Mucosa of descending colon (tissue), 3 donors: ENCODE measurements around the gene RBP2. TPM values are rescaled to one million over a fixed set of nuclear protein-coding genes. Genes with fewer than 3 reads are reported as not detected.
A peak's percentile ranks its signal among the peaks of the same experiment; 100 is the strongest.

Experiments used
- ATAC-seq: fragments of 200-7000 bp; cut with Tn5 transposase; one replicate; pipeline ENCODE4 v1.9.1; 2020; ENCODE audit warnings: mild to moderate bottlenecking, moderate library complexity
- DNase-seq, 3 donors: peaks; one replicate each; pipeline ENCODE4 v3.0.0-alpha.2; 2020
- H3K36me3 ChIP-seq: fragments of 200-600 bp; one replicate; pipeline ENCODE4 v1.8.0; 2021; ENCODE audit warnings: low read depth, mild to moderate bottlenecking
- H3K4me1 ChIP-seq: fragments of 200-600 bp; one replicate; pipeline ENCODE4 v1.8.0; 2021; ENCODE audit warnings: low read depth, mild to moderate bottlenecking
- H3K4me3 ChIP-seq: fragments of 200-600 bp; one replicate; pipeline ENCODE4 v1.8.0; 2021; ENCODE audit warnings: mild to moderate bottlenecking
- H3K9me3 ChIP-seq: fragments of 200-600 bp; one replicate; pipeline ENCODE4 v1.8.0; 2021; ENCODE audit warnings: mild to moderate bottlenecking
- intact Hi-C, 2 donors: fragments of 100-400 bp; cut with DNase I in 1 of 2; cut with micrococcal nuclease in 1 of 2; formaldehyde crosslinking; loops; one replicate each; pipeline versions ENCODE4 v1.11.0 to v1.11.1; 2022; cut with DNase I, micrococcal nuclease
- total RNA-seq, 3 donors: library from RNA; stranded (reverse); fragmentation: NEBNext Ultra II Directional in 2 of 3; extraction: Animal tissue kit (Norgen Biotek cat#: 25700) in 2 of 3; gene quantifications; one replicate each; pipeline versions ENCODE4 v1.2.1 to v1.2.4, GENCODE V29; 2021 to 2023
- TF ChIP-seq, protein P1 (sequence below): fragments of 200-600 bp; IDR thresholded peaks from one replicate; pipeline ENCODE4 v1.8.0; 2022; ENCODE audit warnings: antibody characterized with exemption, mild to moderate bottlenecking
- donor health status: DM: no; HTN: no; CAD: no; lungs with moderate emphysema.
- donor health status: DM: no; HTN: no; CAD: no.
- donor health status: DM: no; HTN: yes; CAD: no.

The RBP2 gene
- total RNA-seq, 3 donors from 2014 or later: 0.76 to 3.5 (median 1.5) TPM

DNA sequence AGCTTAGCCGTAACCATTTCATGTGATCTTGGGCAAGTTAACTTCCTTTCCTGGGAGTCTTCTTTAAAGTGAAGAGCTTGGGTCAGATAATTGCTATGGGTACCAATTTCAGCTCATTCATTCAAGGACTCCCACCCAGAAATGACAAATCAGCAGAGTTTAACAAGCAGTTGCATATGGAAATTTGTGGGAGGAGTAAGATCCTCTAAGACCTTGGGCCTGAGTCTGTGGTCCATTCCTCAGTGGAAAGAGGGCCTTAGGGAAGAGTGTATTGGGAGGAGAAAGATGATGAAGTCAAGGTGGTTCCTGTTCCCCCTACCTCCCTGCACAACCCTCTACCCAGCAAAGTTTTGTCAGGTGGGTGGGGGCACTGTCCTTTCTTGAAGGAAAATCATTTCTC lies 42.1 kb downstream of the RBP2 start:
- no peak for DNase-seq
- intact Hi-C loops: no loop called here
- Histone ChIP-seq H3K4me3 (no peak overlapping the region), H3K4me1 (no peaks in the 10 kb centered on the region), H3K36me3 (no peaks in the 10 kb centered on the region), H3K9me3 (no peaks in the 10 kb centered on the region)
- no peak for ATAC-seq
- TF ChIP-seq, protein P1, sequence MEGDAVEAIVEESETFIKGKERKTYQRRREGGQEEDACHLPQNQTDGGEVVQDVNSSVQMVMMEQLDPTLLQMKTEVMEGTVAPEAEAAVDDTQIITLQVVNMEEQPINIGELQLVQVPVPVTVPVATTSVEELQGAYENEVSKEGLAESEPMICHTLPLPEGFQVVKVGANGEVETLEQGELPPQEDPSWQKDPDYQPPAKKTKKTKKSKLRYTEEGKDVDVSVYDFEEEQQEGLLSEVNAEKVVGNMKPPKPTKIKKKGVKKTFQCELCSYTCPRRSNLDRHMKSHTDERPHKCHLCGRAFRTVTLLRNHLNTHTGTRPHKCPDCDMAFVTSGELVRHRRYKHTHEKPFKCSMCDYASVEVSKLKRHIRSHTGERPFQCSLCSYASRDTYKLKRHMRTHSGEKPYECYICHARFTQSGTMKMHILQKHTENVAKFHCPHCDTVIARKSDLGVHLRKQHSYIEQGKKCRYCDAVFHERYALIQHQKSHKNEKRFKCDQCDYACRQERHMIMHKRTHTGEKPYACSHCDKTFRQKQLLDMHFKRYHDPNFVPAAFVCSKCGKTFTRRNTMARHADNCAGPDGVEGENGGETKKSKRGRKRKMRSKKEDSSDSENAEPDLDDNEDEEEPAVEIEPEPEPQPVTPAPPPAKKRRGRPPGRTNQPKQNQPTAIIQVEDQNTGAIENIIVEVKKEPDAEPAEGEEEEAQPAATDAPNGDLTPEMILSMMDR: no peak

DNA sequence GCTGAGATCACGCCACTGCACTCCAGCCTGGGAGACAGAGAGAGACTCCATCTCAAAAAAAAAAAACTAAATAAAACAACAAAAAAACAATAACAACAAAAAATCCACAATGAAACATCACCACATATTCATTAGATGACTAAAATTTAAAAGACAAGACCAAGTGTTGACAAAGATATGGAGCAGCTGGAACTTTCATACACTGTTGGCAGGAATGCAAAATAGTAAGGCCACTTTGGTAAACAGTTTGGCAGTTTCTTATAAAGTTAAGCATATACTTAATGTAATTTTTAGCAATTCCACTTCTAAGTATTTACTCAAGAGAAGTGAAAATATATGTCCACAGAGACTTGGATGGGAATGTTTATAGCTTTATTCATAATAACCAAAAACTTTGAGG lies 43.2 kb downstream of the RBP2 start:
- TF ChIP-seq, protein P1: no peak
- no peaks in the 10 kb centered on the region for H3K9me3 ChIP-seq
- H3K4me3 ChIP-seq: no peak overlapping the region
- H3K36me3 ChIP-seq: no peaks in the 10 kb centered on the region
- ATAC-seq (no peak), DNase-seq (no peak)
- intact Hi-C loops: no loop called here
- H3K4me1 ChIP-seq: no peaks in the 10 kb centered on the region

DNA sequence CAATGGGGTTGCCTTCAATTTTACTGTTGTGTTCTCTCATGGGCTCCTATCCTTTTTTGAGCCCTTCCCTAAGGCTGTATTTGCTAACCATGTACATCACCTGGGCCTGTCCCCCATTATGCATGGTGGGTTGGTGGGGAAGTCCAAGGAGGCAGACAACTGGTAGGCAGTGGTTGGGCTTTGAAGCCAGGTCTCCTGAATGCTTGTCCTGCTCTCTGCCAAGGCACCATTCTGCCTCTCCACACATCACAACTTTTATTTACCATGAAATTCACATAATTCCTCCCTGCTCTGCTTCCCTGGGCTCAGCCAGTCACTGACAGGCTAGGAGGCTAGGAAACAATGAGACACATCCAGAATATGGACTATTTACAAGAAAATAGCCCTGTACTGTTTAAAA lies 45.8 kb downstream of the RBP2 start:
- DNase-seq (no peak), ATAC-seq (no peak)
- H3K9me3 ChIP-seq: no peaks in the 10 kb centered on the region
- no peak overlapping the region for H3K4me3 ChIP-seq
- H3K36me3 ChIP-seq: no peaks in the 10 kb centered on the region
- TF ChIP-seq, protein P1: no peak
- intact Hi-C loops: no loop called here
- H3K4me1 ChIP-seq: no peaks in the 10 kb centered on the region

DNA sequence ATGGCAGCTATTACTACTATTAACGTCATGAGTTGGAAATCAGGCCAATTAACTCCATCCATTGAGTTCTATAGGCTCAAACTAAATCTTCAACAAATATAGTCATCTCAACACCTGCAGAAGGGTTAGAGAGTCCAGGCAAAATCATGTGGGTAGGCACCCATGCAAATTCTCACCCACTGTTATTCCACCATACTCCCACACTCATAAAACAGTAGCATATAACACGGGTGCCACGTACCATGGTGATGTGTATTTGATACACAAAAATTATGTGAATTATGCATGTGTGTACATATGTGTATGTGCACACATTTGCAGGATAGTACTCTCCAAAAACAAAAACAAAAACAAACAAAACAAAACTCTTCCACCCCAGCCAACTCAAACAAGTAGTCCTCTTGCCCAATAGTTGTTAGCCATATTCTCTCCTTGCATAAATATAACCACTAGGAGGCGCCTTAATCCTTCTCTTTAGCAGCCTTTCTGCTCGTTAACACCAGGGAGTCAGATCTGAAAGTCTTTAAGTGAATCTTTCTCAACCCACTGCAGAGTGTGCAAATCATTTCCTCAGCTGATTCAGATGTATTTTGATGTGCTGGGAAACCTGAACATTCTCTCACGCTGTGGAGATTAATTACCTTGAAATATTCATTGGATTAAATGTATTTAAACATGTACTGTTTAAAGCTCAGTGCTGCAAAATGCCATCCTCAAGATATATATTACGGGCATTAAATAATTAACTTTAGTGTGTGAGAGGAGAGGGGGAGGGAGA lies 48.8 kb downstream of the RBP2 start:
- ATAC-seq: peak; percentile 85
- Histone ChIP-seq H3K4me3 (no peak overlapping the region), H3K36me3 (no peaks in the 10 kb centered on the region), H3K9me3 (no peaks in the 10 kb centered on the region), H3K4me1 (no peaks in the 10 kb centered on the region)
- DNase-seq: peak in 1 of 3 donors; percentile 46
- TF ChIP-seq, protein P1: peak; percentile 60
- intact Hi-C loops: loop anchor here (5.0 to 10.0 kb wide), 3 partner anchors 135 to 507 kb away; partner anchors contain the start of gene CLSTN2 (in 1 of the 2)

DNA sequence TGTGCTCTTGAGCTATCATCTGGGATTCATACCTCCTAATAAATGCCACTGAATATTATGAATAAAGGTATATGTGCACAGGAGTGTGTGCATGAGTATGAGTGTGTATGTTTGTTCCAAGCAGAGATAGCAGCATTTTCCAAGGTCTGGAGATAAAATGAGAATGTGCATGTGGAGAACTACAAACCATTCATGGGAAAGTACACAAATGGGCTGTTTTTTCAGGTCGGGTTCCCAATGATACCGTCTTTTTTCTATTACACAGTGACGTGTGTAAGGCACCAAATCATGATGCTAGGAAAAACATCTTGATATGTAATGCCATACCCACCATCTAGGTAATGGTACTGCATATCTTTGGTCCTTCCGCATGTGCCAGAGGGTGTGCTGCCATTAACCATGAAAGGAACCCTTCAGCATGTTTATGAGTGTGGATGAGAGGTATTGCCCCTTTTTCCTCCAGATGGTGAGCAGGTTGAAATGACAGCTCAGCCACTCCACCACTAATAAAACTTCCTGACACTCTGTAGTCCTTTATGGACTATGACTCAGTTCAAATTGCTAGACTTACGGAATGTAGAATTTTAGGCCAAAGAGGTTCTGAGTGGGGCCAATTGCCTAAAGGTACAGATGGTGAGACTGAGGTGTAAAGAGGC lies 50.4 kb downstream of the RBP2 start:
- intact Hi-C loops: loop anchor here (5.0 to 10.0 kb wide), 3 partner anchors 136 to 509 kb away; partner anchors contain the start of gene CLSTN2 (in 1 of the 2)
- Histone ChIP-seq H3K36me3 (no peaks in the 10 kb centered on the region), H3K4me3 (no peak overlapping the region), H3K9me3 (no peaks in the 10 kb centered on the region), H3K4me1 (no peaks in the 10 kb centered on the region)
- TF ChIP-seq, protein P1: no peak
- no peak for DNase-seq
- peak; percentile 57 for ATAC-seq
